ENCODE measurements around the gene APOBEC3B.

Gene APOBEC3B

DNA sequence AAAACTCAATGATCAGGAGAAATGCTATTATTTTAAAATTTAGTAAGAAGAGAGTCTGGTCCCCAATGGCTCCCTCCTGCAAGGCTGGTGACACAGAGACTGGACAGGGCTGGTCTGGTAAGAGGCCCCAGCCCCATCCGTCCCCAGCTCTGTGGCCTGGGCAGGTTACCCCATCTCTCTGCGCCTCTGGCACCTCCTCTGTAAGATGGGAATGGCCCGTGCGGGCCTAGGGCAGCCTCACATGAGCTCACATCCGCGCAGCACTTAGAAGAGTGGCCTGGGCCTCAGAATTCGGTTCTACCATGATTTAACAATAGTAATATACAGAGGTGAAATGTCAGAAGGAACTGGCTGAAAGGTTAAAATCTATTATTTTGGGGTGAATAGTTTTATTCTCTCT, 59.8 kb downstream of the APOBEC3B start:
- TF ChIP-seq, protein P1, sequence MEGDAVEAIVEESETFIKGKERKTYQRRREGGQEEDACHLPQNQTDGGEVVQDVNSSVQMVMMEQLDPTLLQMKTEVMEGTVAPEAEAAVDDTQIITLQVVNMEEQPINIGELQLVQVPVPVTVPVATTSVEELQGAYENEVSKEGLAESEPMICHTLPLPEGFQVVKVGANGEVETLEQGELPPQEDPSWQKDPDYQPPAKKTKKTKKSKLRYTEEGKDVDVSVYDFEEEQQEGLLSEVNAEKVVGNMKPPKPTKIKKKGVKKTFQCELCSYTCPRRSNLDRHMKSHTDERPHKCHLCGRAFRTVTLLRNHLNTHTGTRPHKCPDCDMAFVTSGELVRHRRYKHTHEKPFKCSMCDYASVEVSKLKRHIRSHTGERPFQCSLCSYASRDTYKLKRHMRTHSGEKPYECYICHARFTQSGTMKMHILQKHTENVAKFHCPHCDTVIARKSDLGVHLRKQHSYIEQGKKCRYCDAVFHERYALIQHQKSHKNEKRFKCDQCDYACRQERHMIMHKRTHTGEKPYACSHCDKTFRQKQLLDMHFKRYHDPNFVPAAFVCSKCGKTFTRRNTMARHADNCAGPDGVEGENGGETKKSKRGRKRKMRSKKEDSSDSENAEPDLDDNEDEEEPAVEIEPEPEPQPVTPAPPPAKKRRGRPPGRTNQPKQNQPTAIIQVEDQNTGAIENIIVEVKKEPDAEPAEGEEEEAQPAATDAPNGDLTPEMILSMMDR (IDR thresholded peaks at IDR 0.05), result no peak

Data from LNCAP (cell line).